T-helper 1 cell treated with Interleukin-12 subunit alpha and Interleukin-12 subunit beta and Interleukin-4 antibody, amounts not matched to agents 30 μg/mL and 1 μg/mL, for 36 hours (primary cell): ENCODE results near the gene ST3GAL5.
"Not testable (repeated sequence)": the region's sequence is repeated elsewhere in the genome, so short reads cannot be mapped to it uniquely, and the experiment has no call there.

ENCODE experiments used
- H3K27ac Mint-ChIP-seq: one replicate; pipeline ENCODE4 v1.8.0; 2021; ENCODE audit warnings: mild to moderate bottlenecking, mixed read lengths
- H3K27me3 Mint-ChIP-seq: one replicate; pipeline ENCODE4 v1.8.0; 2021; ENCODE audit warnings: low read depth, mixed read lengths
- H3K36me3 Mint-ChIP-seq: one replicate; pipeline ENCODE4 v1.8.0; 2021; ENCODE audit warnings: low read depth, mixed read lengths
- H3K4me1 Mint-ChIP-seq: one replicate; pipeline ENCODE4 v1.8.0; 2021; ENCODE audit warnings: low read depth, mixed read lengths
- H3K4me3 Mint-ChIP-seq: one replicate; pipeline ENCODE4 v1.8.0; 2021; ENCODE audit warnings: mild to moderate bottlenecking, moderate library complexity, mixed read lengths
- H3K9me3 Mint-ChIP-seq: one replicate; pipeline ENCODE4 v1.8.0; 2021; ENCODE audit warnings: mixed read lengths

The ST3GAL5 gene

GRCh38 chr2:85829394-85829793 lies 59.4 kb downstream of the ST3GAL5 start:
- H3K4me1 Mint-ChIP-seq, result peaks cover 40% of the 10 kb centered on the region
- not testable (repeated sequence) for H3K9me3 Mint-ChIP-seq, H3K36me3 Mint-ChIP-seq, H3K4me3 Mint-ChIP-seq, H3K27ac Mint-ChIP-seq
- H3K27me3 Mint-ChIP-seq, result peaks cover 19% of the 10 kb centered on the region

- H3K27ac Mint-ChIP-seq, result no peak overlapping the region
- H3K4me1 Mint-ChIP-seq, result peaks cover 40% of the 10 kb centered on the region
- H3K36me3 Mint-ChIP-seq, result peaks cover 5% of the 10 kb centered on the region
- H3K4me3 Mint-ChIP-seq, result no peak overlapping the region
- no peaks in the 10 kb centered on the region for H3K9me3 Mint-ChIP-seq
- H3K27me3 Mint-ChIP-seq, result peaks cover 22% of the 10 kb centered on the region
Observed at GRCh38 chr2:85828725-85829124, 60.1 kb downstream of the ST3GAL5 start.

GRCh38 chr2:85827879-85828569 lies 60.8 kb downstream of the ST3GAL5 start:
- Mint-ChIP-seq H3K9me3 (no peaks in the 10 kb centered on the region), H3K4me3 (peak overlapping the region; percentile 40), H3K27me3 (peaks cover 18% of the 10 kb centered on the region), H3K27ac (no peak overlapping the region), H3K36me3 (no peaks in the 10 kb centered on the region), H3K4me1 (peaks cover 34% of the 10 kb centered on the region)

GRCh38 chr2:85826990-85827878 lies 61.6 kb downstream of the ST3GAL5 start:
- Mint-ChIP-seq H3K27ac (no peak overlapping the region), H3K9me3 (no peaks in the 10 kb centered on the region), H3K4me3 (peak overlapping the region; percentile 25), H3K4me1 (peaks cover 34% of the 10 kb centered on the region), H3K27me3 (peaks cover 25% of the 10 kb centered on the region), H3K36me3 (no peaks in the 10 kb centered on the region)

- H3K27me3 Mint-ChIP-seq, result peaks cover 44% of the 10 kb centered on the region
- no peak overlapping the region for H3K4me3 Mint-ChIP-seq
Observed at GRCh38 chr2:85823951-85824350, 64.8 kb downstream of the ST3GAL5 start.

GRCh38 chr2:85822766-85823165 lies 66.0 kb downstream of the ST3GAL5 start:
- H3K36me3 Mint-ChIP-seq, result no peaks in the 10 kb centered on the region
- peaks cover 51% of the 10 kb centered on the region for H3K27me3 Mint-ChIP-seq
- no peak overlapping the region for H3K4me3 Mint-ChIP-seq
- no peaks in the 10 kb centered on the region for H3K9me3 Mint-ChIP-seq
- H3K4me1 Mint-ChIP-seq, result peaks cover 10% of the 10 kb centered on the region
- H3K27ac Mint-ChIP-seq, result no peak overlapping the region

More at GRCh38 chr2:85823951-85824350, 64.8 kb downstream of the ST3GAL5 start:
- H3K36me3 Mint-ChIP-seq, result no peaks in the 10 kb centered on the region
- H3K4me1 Mint-ChIP-seq, result peaks cover 18% of the 10 kb centered on the region
- H3K27ac Mint-ChIP-seq, result no peak overlapping the region
- H3K9me3 Mint-ChIP-seq, result no peaks in the 10 kb centered on the region

- Mint-ChIP-seq H3K36me3 (no peaks in the 10 kb centered on the region), H3K27ac (no peak overlapping the region), H3K9me3 (no peaks in the 10 kb centered on the region), H3K27me3 (peaks cover 43% of the 10 kb centered on the region), H3K4me3 (no peak overlapping the region), H3K4me1 (no peaks in the 10 kb centered on the region)
Observed at GRCh38 chr2:85819811-85820510, 68.8 kb downstream of the ST3GAL5 start.

GRCh38 chr2:85814802-85815550 lies 73.8 kb downstream of the ST3GAL5 start:
- peaks cover 30% of the 10 kb centered on the region for H3K27me3 Mint-ChIP-seq
- H3K4me3 Mint-ChIP-seq, result no peak overlapping the region
- no peak overlapping the region for H3K27ac Mint-ChIP-seq
- H3K4me1 Mint-ChIP-seq, result peaks cover 4% of the 10 kb centered on the region
- no peaks in the 10 kb centered on the region for H3K36me3 Mint-ChIP-seq
- no peaks in the 10 kb centered on the region for H3K9me3 Mint-ChIP-seq

GRCh38 chr2:85813982-85814801 lies 74.6 kb downstream of the ST3GAL5 start:
- Mint-ChIP-seq H3K36me3 (no peaks in the 10 kb centered on the region), H3K9me3 (no peaks in the 10 kb centered on the region), H3K4me1 (peaks cover 4% of the 10 kb centered on the region), H3K27ac (no peak overlapping the region), H3K27me3 (peaks cover 28% of the 10 kb centered on the region), H3K4me3 (no peak overlapping the region)

GRCh38 chr2:85813211-85813981 lies 75.4 kb downstream of the ST3GAL5 start:
- Mint-ChIP-seq H3K36me3 (no peaks in the 10 kb centered on the region), H3K9me3 (no peaks in the 10 kb centered on the region), H3K4me1 (peaks cover 4% of the 10 kb centered on the region), H3K27me3 (peaks cover 26% of the 10 kb centered on the region), H3K27ac (no peak overlapping the region), H3K4me3 (no peak overlapping the region)

GRCh38 chr2:85812094-85812735 lies 76.6 kb downstream of the ST3GAL5 start:
- no peaks in the 10 kb centered on the region for H3K9me3 Mint-ChIP-seq
- peaks cover 4% of the 10 kb centered on the region for H3K4me1 Mint-ChIP-seq
- H3K36me3 Mint-ChIP-seq, result no peaks in the 10 kb centered on the region

GRCh38 chr2:85811180-85812093 lies 77.4 kb downstream of the ST3GAL5 start:
- H3K27ac Mint-ChIP-seq, result no peak overlapping the region
- H3K4me1 Mint-ChIP-seq, result peaks cover 4% of the 10 kb centered on the region
- no peak overlapping the region for H3K4me3 Mint-ChIP-seq
- H3K36me3 Mint-ChIP-seq, result no peaks in the 10 kb centered on the region
- H3K9me3 Mint-ChIP-seq, result no peaks in the 10 kb centered on the region
- peaks cover 22% of the 10 kb centered on the region for H3K27me3 Mint-ChIP-seq

More at GRCh38 chr2:85812094-85812735, 76.6 kb downstream of the ST3GAL5 start:
- peaks cover 18% of the 10 kb centered on the region for H3K27me3 Mint-ChIP-seq
- no peak overlapping the region for H3K27ac Mint-ChIP-seq
- H3K4me3 Mint-ChIP-seq, result no peak overlapping the region
